Measurements from ENCODE around the gene GFAP. TPM values are rescaled to one million over a fixed set of nuclear protein-coding genes. Genes with fewer than 3 reads are reported as not detected.
A peak's percentile ranks its signal among the peaks of the same experiment; 100 is the strongest.

Gene GFAP
- total RNA-seq, 1 donor, result under 0.01 TPM

GRCh38 chr17:44910231-44911106 is 4.8 kb downstream of the GFAP start:
- Histone ChIP-seq H3K79me2 (ENCODE audit: insufficient read depth, low read length) (no peaks in the 10 kb centered on the region), H3K4me2 (ENCODE audit: insufficient read depth, low read length) (peak overlapping the region; percentile 81), H4K20me1 (ENCODE audit: insufficient read depth, low read length) (no peaks in the 10 kb centered on the region), H3K9me3 (ENCODE audit: low read depth, low read length) (no peaks in the 10 kb centered on the region), H3K36me3 (ENCODE audit: insufficient read depth, low read length) (no peaks in the 10 kb centered on the region), H3K27me3 (ENCODE audit: insufficient read depth, low read length) (peaks cover 3% of the 10 kb centered on the region), H3K27ac (ENCODE audit: low read depth, low read length) (peak overlapping the region; percentile 92), H2AFZ (ENCODE audit: low read length) (peak overlapping the region; percentile 88), H3K4me3 (ENCODE audit: insufficient read depth, low read length) (peak overlapping the region; percentile 57), H3K4me1 (ENCODE audit: insufficient read depth, low read length) (peaks cover 44% of the 10 kb centered on the region)
- peak; percentile 59 for DNase-seq (ENCODE audit: insufficient read length, low spot score, missing footprints)
- no peak for TF ChIP-seq CTCF (IDR thresholded peaks at IDR 0.05; ENCODE audit: extremely low read depth, low read depth, low read length)

DNA sequence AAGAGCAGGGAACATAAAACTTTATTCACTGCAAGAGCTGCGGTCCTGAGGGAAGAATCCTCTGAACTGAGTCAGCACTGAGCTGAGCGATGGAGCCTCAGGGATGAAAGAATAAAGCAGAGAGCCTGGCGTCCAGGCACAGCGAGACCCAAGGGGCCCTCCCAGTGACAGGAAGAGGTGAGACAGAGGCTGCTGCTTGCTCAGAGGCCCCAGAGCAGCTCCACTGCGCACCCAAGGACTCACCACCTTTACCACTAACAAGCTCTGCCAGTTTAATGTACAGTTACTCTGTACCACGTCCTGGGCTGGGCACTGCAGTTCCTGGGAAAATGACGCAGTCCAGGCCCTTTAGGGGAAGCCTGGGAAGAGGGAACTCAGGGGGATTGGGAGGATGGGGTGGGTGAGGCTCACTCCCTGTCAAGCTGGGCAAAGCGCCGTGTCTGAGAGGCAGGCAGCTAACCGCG is 5.6 kb downstream of the GFAP start:
- peak overlapping the region; percentile 92 for H3K27ac ChIP-seq (ENCODE audit: low read depth, low read length)
- H3K4me3 ChIP-seq (ENCODE audit: insufficient read depth, low read length), result peak overlapping the region; percentile 57
- TF ChIP-seq CTCF (IDR thresholded peaks at IDR 0.05; ENCODE audit: extremely low read depth, low read depth, low read length), result no peak
- peak overlapping the region; percentile 88 for H2AFZ ChIP-seq (ENCODE audit: low read length)
- H3K79me2 ChIP-seq (ENCODE audit: insufficient read depth, low read length), result no peaks in the 10 kb centered on the region
- H3K4me1 ChIP-seq (ENCODE audit: insufficient read depth, low read length), result peaks cover 49% of the 10 kb centered on the region
- H4K20me1 ChIP-seq (ENCODE audit: insufficient read depth, low read length), result no peaks in the 10 kb centered on the region
- no peaks in the 10 kb centered on the region for H3K9me3 ChIP-seq (ENCODE audit: low read depth, low read length)
- peak overlapping the region; percentile 81 for H3K4me2 ChIP-seq (ENCODE audit: insufficient read depth, low read length)
- no peaks in the 10 kb centered on the region for H3K36me3 ChIP-seq (ENCODE audit: insufficient read depth, low read length)
- peaks cover 3% of the 10 kb centered on the region for H3K27me3 ChIP-seq (ENCODE audit: insufficient read depth, low read length)
- DNase-seq (ENCODE audit: insufficient read length, low spot score, missing footprints), result peak; percentile 99

- H3K4me1 ChIP-seq (ENCODE audit: insufficient read depth, low read length), result peaks cover 49% of the 10 kb centered on the region
- H3K4me2 ChIP-seq (ENCODE audit: insufficient read depth, low read length), result peak overlapping the region; percentile 81
- no peak for DNase-seq (ENCODE audit: insufficient read length, low spot score, missing footprints)
Measured at GRCh38 chr17:44908761-44909326, 6.5 kb downstream of the GFAP start.

More at GRCh38 chr17:44908761-44909326, 6.5 kb downstream of the GFAP start:
- Histone ChIP-seq H3K36me3 (ENCODE audit: insufficient read depth, low read length) (no peaks in the 10 kb centered on the region), H3K27ac (ENCODE audit: low read depth, low read length) (peak overlapping the region; percentile 92), H3K27me3 (ENCODE audit: insufficient read depth, low read length) (peaks cover 3% of the 10 kb centered on the region), H3K9me3 (ENCODE audit: low read depth, low read length) (no peaks in the 10 kb centered on the region), H3K4me3 (ENCODE audit: insufficient read depth, low read length) (no peak overlapping the region), H2AFZ (ENCODE audit: low read length) (no peak overlapping the region), H3K79me2 (ENCODE audit: insufficient read depth, low read length) (no peaks in the 10 kb centered on the region), H4K20me1 (ENCODE audit: insufficient read depth, low read length) (no peaks in the 10 kb centered on the region)
- no peak for TF ChIP-seq CTCF (IDR thresholded peaks at IDR 0.05; ENCODE audit: extremely low read depth, low read depth, low read length)

Data from osteoblast (primary cell).